GM19351 (cell line): Measurements from ENCODE around the gene ERC1.
"Not testable (repeated sequence)": the region's sequence is repeated elsewhere in the genome, so short reads cannot be mapped to it uniquely, and the experiment has no call there.

ENCODE experiments used
- ATAC-seq: cut with Tn5 transposase; IDR thresholded peaks from one replicate; pipeline ENCODE4 v1.9.1; 2021; ENCODE audit warnings: mild to moderate bottlenecking, moderate library complexity; ENCODE audit not compliant: unreplicated experiment

ERC1 gene

GRCh38 chr12:1344245-1344644 is 353.2 kb downstream of the ERC1 start:
- no peak for ATAC-seq

GRCh38 chr12:1346126-1346525 is 355.1 kb downstream of the ERC1 start:
- ATAC-seq: no peak

GRCh38 chr12:1347294-1347693 is 356.3 kb downstream of the ERC1 start:
- no peak for ATAC-seq

GRCh38 chr12:1348606-1349005 is 357.6 kb downstream of the ERC1 start:
- ATAC-seq: no peak

GRCh38 chr12:1350055-1350933 is 359.3 kb downstream of the ERC1 start:
- ATAC-seq: no peak

- ATAC-seq: no peak
These were observed 359.9 kb downstream of the ERC1 start for GRCh38 chr12:1350934-1351240.

- no peak for ATAC-seq
These were observed 360.9 kb downstream of the ERC1 start for GRCh38 chr12:1351926-1352325.

- ATAC-seq: no peak
These were observed 362.4 kb downstream of the ERC1 start for GRCh38 chr12:1353451-1353850.

- ATAC-seq: no peak
These were observed 364.4 kb downstream of the ERC1 start for GRCh38 chr12:1355396-1355795.

GRCh38 chr12:1355871-1356270 is 364.8 kb downstream of the ERC1 start:
- not testable (repeated sequence) for ATAC-seq

GRCh38 chr12:1356285-1356684 is 365.3 kb downstream of the ERC1 start:
- no peak for ATAC-seq

GRCh38 chr12:1357171-1357570 is 366.1 kb downstream of the ERC1 start:
- no peak for ATAC-seq

GRCh38 chr12:1357711-1358110 is 366.7 kb downstream of the ERC1 start:
- ATAC-seq: no peak

- ATAC-seq: no peak
These were observed 369.6 kb downstream of the ERC1 start for GRCh38 chr12:1360441-1361210.

GRCh38 chr12:1362143-1362662 is 371.2 kb downstream of the ERC1 start:
- no peak for ATAC-seq

GRCh38 chr12:1365703-1366102 is 374.7 kb downstream of the ERC1 start:
- no peak for ATAC-seq

GRCh38 chr12:1367331-1368291 is 376.6 kb downstream of the ERC1 start:
- no peak for ATAC-seq

- no peak for ATAC-seq
These were observed 378.4 kb downstream of the ERC1 start for GRCh38 chr12:1369460-1369859.

- no peak for ATAC-seq
These were observed 379.0 kb downstream of the ERC1 start for GRCh38 chr12:1369938-1370500.

- no peak for ATAC-seq
These were observed 383.1 kb downstream of the ERC1 start for GRCh38 chr12:1373901-1374735.
